Upper lobe of right lung (tissue), 1 donor: Measurements from ENCODE around the gene CLCN2. TPM values are rescaled to one million over a fixed set of nuclear protein-coding genes. Genes with fewer than 3 reads are reported as not detected.

ENCODE experiments used
- ATAC-seq: fragments of 200-7000 bp; cut with Tn5 transposase; one replicate; pipeline ENCODE4 v1.9.1; 2020; ENCODE audit warnings: mild to moderate bottlenecking, moderate library complexity
- DNase-seq: peaks from one replicate; pipeline ENCODE4 v3.0.0-alpha.2; 2020
- H3K27ac ChIP-seq: fragments of 200-600 bp; one replicate; pipeline ENCODE4 v1.8.0; 2022
- H3K27me3 ChIP-seq: fragments of 200-600 bp; one replicate; pipeline ENCODE4 v1.8.0; 2022; ENCODE audit warnings: mild to moderate bottlenecking
- H3K36me3 ChIP-seq: fragments of 200-600 bp; one replicate; pipeline ENCODE4 v1.8.0; 2022
- H3K4me1 ChIP-seq: fragments of 200-600 bp; one replicate; pipeline ENCODE4 v1.8.0; 2022
- H3K4me3 ChIP-seq: fragments of 200-600 bp; one replicate; pipeline ENCODE4 v1.8.0; 2022; ENCODE audit warnings: mild to moderate bottlenecking
- H3K9me3 ChIP-seq: fragments of 200-600 bp; one replicate; pipeline ENCODE4 v1.8.0; 2022
- intact Hi-C: fragments of 100-400 bp; cut with DNase I; formaldehyde crosslinking; loops from one replicate; pipeline ENCODE4 v1.11.0; 2022
- total RNA-seq: library from RNA; stranded (reverse); fragmentation: NEBNext Ultra II Directional; extraction: Animal tissue kit (Norgen Biotek cat#: 25700); gene quantifications from one replicate; pipeline ENCODE4 v1.2.1, GENCODE V29; 2021
- TF ChIP-seq, protein P1 (sequence below): fragments of 200-600 bp; IDR thresholded peaks from one replicate; pipeline ENCODE4 v1.8.0; 2022; ENCODE audit warnings: antibody characterized with exemption
- donor health status: DM: no; HTN: yes; CAD: no; lungs with severe emphysema.

The CLCN2 gene
- total RNA-seq, 1 donor from 2014 or later: 3.8 TPM

DNA sequence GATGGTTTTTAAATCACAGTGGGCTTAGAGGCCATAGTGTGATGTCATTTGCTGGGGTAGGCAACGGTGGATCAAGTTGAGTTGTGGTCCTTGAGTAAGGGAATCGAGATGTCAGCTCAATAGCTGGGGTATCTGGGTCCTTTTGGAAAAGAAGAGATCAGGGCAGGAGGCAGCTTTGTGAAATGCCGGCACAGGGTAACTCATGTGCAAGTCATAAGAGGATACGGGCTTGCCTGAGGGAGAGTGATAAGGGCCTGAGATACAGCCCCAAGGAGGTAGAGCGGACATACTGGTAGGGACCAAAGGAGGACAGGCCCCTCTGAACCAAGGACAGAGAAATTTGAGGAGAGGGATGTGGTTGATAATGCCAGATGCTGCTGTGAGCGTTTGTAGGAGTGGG lies 28.2 kb downstream of the CLCN2 start:
- no peaks in the 10 kb centered on the region for H3K9me3 ChIP-seq
- peaks cover 71% of the 10 kb centered on the region for H3K36me3 ChIP-seq

DNA sequence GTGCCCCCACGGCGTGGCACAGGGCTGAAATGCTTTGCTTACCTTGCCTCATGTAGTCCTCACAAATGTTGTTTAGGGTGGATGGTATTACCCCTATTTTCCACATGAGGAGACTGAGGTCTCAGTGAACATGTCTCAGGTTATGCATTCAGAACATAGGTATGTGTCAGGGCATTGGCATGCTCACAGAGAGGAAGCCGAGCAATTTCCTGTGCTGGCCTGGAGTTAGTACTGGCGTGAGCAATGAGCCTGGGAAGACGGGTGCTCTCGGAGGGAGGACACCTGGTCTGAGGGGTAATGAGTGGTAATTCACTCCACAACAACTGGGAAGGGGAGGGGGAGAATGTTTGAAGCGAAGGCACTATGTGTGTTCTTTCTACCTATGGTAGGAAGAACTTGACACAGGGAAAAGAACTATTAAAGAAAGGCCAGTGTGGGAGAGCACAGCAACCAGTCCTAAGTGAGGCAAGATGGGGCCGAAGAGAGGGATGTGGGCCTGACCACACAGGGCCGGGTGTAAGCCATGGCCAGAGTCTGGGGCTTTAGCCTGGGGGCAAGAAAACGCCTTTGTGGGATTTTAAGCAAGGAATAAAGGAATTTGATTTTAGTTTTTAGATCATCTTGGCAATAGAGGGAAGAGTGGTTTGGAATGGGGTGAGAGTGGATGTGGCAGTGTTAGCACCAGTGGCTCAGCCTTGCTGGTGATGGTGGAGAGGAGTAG lies 28.9 kb downstream of the CLCN2 start:
- peaks cover 11% of the 10 kb centered on the region for H3K4me1 ChIP-seq

More for the DNA sequence above, 28.2 kb downstream of the CLCN2 start:
- ATAC-seq (no peak), DNase-seq (no peak)
- no peak overlapping the region for H3K27ac ChIP-seq
- no peak overlapping the region for H3K4me3 ChIP-seq
- H3K4me1 ChIP-seq: peaks cover 17% of the 10 kb centered on the region
- TF ChIP-seq, protein P1, sequence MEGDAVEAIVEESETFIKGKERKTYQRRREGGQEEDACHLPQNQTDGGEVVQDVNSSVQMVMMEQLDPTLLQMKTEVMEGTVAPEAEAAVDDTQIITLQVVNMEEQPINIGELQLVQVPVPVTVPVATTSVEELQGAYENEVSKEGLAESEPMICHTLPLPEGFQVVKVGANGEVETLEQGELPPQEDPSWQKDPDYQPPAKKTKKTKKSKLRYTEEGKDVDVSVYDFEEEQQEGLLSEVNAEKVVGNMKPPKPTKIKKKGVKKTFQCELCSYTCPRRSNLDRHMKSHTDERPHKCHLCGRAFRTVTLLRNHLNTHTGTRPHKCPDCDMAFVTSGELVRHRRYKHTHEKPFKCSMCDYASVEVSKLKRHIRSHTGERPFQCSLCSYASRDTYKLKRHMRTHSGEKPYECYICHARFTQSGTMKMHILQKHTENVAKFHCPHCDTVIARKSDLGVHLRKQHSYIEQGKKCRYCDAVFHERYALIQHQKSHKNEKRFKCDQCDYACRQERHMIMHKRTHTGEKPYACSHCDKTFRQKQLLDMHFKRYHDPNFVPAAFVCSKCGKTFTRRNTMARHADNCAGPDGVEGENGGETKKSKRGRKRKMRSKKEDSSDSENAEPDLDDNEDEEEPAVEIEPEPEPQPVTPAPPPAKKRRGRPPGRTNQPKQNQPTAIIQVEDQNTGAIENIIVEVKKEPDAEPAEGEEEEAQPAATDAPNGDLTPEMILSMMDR: no peak
- no peaks in the 10 kb centered on the region for H3K27me3 ChIP-seq
- intact Hi-C loops: no loop called here

DNA sequence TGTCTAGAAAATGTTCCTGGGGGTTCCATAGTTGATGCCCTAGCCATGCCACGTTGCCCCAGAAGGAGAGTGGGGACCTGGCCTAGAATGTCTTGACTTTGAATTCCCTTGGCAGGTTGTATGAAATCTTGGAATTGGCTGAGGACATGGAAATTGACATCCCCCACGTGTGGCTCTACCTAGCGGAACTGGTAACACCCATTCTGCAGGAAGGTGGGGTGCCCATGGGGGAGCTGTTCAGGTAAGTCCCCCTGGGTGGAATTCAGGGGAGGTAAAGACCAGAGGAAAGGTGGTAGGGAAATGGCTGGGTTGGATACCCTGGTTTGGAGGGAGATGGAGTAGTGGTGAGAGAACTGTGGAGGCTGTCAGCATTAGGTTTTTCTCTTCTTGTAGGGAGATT lies 32.9 kb downstream of the CLCN2 start:
- intact Hi-C loops: no loop called here
- Histone ChIP-seq H3K27ac (no peak overlapping the region), H3K27me3 (no peaks in the 10 kb centered on the region), H3K4me3 (no peak overlapping the region), H3K4me1 (no peaks in the 10 kb centered on the region), H3K9me3 (no peaks in the 10 kb centered on the region), H3K36me3 (peaks cover 100% of the 10 kb centered on the region)
- TF ChIP-seq, protein P1: no peak
- DNase-seq (no peak), ATAC-seq (no peak)

More for the DNA sequence above, 28.9 kb downstream of the CLCN2 start:
- peaks cover 78% of the 10 kb centered on the region for H3K36me3 ChIP-seq
- no peak for DNase-seq
- H3K4me3 ChIP-seq: no peak overlapping the region
- H3K9me3 ChIP-seq: no peaks in the 10 kb centered on the region
- no peak for ATAC-seq
- H3K27ac ChIP-seq: no peak overlapping the region
- TF ChIP-seq, protein P1: no peak
- intact Hi-C loops: no loop called here
- no peaks in the 10 kb centered on the region for H3K27me3 ChIP-seq

DNA sequence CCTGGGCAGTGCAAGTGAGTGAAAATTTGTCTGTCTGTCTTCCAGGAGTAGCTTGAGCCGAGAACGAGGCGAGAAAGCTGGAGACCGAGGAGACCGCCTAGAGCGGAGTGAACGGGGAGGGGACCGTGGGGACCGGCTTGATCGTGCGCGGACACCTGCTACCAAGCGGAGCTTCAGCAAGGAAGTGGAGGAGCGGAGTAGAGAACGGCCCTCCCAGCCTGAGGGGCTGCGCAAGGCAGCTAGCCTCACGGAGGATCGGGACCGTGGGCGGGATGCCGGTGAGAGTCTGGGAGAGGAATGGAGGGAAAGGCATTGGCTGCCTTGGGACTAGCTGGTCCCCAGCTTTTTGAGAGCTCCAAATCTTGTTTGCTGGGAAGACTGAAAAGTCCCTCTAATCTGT lies 34.2 kb downstream of the CLCN2 start:
- Histone ChIP-seq H3K27ac (no peak overlapping the region), H3K9me3 (no peaks in the 10 kb centered on the region), H3K4me1 (peaks cover 1% of the 10 kb centered on the region), H3K4me3 (no peak overlapping the region), H3K36me3 (peaks cover 100% of the 10 kb centered on the region), H3K27me3 (no peaks in the 10 kb centered on the region)
- intact Hi-C loops: no loop called here
- ATAC-seq: no peak
- TF ChIP-seq, protein P1: no peak
- no peak for DNase-seq

DNA sequence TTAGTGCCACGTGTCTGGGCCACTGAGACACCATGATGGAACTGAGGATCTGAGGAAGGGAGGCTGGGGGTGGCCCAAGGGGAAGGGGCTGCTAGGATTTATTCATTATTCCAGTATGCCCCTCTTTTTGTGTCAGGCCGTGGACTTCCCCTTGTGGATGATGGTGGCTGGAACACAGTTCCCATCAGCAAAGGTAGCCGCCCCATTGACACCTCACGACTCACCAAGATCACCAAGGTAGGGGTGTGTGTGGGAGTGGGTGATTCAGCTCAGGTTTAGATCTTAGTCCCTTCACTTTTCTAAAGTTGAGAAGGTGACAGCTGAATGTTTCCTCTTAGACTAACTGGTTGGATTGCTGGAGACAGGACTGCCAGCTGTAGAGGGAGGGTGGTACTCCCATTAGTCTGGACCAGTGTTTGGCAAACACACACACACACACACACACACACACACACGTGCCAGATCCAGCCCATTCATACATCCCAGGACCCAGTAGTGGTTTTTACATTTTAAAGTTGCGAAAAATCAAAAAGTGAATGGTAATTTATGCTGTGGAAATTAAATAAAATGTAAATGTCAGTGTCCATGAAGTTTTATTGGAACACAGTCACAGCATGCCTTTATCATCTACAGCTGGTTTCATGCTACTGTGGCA lies 35.6 kb downstream of the CLCN2 start:
- ATAC-seq (no peak), DNase-seq (no peak)
- intact Hi-C loops: no loop called here
- Histone ChIP-seq H3K4me3 (no peak overlapping the region), H3K9me3 (no peaks in the 10 kb centered on the region), H3K27ac (no peak overlapping the region), H3K27me3 (no peaks in the 10 kb centered on the region), H3K4me1 (peaks cover 10% of the 10 kb centered on the region), H3K36me3 (peaks cover 100% of the 10 kb centered on the region)
- TF ChIP-seq, protein P1: no peak
